GM18519 (cell line): ENCODE measurements around the gene SGCG.

ENCODE experiments used
- ATAC-seq: cut with Tn5 transposase; IDR thresholded peaks from one replicate; pipeline ENCODE4 v1.9.1; 2021; ENCODE audit warnings: mild to moderate bottlenecking, moderate library complexity; ENCODE audit not compliant: unreplicated experiment, low FRiP score

The SGCG gene

GRCh38 chr13:23322353-23323336 is 141.9 kb downstream of the SGCG start:
- no peak for ATAC-seq

DNA sequence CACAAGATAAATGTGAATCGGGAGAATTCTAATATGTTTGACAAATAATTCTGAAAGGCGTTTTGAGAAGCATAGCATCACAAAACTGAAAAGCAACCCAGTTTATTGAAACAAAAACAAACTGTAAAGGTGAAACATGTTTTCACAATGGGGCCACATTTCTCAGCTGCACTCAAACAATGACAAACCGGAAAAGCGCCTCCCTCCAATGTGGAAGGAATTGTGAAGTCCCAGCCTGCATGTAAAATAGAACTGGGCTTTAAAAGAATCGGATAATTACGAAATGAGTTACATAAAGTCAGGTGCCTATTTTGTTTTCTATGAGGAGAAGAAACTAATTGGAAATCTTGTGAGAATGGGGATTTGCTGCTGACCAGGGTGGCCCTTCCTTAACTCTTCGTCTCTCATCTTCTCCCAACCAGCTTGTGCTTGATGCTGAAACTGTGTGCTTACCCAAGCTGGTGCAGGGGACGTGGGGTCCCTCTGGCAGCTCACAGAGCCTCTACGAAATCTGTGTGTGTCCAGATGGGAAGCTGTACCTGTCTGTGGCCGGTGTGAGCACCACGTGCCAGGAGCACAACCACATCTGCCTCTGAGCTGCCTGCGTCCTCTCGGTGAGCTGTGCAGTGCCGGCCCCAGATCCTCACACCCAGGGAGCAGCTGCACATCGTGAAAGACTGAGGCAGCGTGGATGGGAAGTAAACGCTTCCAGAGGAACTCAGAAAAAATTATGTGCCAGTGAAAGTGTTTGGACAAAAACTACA is 143.3 kb downstream of the SGCG start:
- no peak for ATAC-seq

DNA sequence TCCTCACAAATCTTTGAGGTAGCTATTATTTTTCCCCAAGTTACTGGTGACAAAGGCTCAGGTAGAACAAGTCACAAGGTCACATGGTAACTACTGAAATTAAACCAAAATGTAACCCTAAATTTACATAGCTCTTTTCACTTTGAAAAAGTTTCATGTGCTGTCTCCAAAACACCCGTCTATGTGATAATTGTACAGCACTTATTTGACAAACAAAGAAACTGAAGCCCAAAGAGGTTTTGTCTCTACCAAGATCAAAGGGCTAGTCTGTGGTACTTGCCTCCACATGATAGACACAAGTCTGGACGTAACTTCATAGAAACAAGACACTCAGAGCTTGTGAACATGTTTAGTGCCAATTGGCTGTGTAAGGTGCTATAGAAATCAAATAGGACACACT is 144.4 kb downstream of the SGCG start:
- ATAC-seq: no peak

GRCh38 chr13:23330356-23330755 is 149.6 kb downstream of the SGCG start:
- no peak for ATAC-seq

GRCh38 chr13:23339225-23339624 is 158.4 kb downstream of the SGCG start:
- ATAC-seq: no peak

DNA sequence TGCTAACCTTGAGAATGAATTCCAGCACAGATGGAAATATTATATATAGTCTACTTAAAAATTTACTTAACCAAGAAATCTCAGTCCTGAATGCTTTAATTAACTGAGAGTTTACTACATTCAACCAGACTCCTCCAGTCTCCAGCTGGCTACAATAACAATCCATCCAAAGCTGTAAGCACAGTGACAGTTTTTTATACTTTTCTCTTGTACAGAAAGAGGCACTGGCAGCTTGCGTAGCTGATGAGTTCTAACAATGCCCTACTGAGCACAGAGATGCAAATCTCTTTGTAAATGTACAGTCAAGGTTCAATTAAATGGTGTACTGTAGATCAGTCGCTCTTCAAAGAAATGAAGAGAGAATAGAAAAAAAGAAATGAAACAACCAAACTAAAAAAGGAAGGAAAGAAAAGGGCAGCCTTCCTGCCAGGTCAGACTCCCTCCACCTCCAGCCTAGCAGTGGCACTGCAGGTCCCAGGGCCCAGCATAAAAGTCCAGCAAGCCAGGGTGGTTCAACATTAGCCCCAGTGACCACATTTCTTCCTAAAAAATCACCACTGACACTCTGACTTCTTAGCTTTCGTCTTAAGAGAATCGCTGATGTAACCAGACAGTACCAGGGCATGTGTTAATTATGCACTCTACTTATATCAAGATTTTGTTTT is 164.3 kb downstream of the SGCG start:
- no peak for ATAC-seq

DNA sequence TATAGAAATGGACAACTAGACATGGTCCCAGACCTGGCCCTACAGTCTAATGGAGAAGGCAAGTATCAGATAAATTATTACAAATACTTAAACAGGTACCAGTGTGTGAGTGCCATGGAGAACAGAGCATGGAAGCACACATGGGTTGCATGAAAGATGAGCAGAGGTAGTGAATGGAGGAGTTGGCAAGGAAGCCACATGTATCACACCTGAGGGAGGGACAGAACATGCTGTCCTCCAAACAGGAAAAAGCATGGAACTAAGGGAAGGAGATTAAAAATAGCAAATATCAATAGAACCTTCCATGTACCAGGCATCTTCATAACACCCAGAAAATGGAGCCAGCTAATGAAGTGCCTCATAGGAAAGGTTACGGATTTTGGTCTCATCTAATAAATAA is 166.8 kb downstream of the SGCG start:
- no peak for ATAC-seq

GRCh38 chr13:23348262-23349127 is 167.7 kb downstream of the SGCG start:
- no peak for ATAC-seq

DNA sequence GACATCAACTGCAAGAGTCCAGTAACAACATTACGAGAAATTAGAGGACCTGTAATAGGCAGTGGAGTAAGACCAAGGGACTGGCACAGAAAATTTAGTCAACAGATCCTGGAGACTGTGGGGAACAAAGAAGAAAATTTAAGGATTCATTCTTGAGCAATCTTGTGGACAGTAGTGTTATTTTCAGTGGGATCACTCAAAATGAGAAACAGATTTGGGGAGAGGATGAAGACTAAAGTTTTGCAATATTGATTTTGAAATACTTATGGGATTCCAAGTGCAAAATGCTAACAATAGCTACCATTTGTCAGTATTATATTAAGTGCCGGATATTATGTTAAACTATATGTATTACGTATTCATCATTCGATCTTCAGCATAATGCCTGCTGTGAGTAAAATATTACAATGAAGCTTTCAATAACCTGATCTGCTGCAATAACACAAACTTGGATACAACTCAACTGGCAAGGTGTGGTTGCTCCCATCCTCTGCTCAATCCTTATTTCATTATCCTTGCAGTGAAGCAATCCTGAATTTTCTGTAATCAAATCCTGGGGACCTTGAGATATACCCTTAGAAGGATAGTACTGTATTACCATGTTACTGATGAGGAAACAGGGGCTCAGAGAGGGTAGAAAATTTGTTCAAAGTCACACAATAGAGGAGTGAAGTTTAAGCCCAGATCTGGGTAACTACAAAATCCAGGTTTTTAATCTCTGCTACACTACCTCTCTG is 168.6 kb downstream of the SGCG start:
- ATAC-seq: no peak

GRCh38 chr13:23350009-23350408 is 169.2 kb downstream of the SGCG start:
- ATAC-seq: no peak

- ATAC-seq: no peak
Measured at GRCh38 chr13:23352161-23352560, 171.4 kb downstream of the SGCG start.

DNA sequence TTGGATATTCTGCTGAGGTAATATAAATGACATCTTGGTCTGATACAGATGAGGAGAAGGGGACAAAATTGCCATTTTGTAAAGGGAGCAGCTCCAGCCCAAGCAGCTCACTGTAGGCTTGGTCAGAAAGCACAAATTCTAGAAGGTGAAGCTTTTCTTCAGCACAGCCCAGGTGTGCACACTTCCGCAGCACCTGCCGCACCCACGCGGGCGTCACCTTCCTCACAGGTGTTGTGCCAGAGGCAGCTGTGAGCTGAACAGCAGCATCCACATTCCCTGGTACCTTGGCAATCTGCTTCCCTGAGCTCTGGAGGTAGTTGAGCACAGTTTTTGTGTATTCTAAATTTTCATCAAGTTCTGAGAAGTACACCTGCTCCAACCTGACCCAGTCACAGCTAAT is 173.7 kb downstream of the SGCG start:
- no peak for ATAC-seq

DNA sequence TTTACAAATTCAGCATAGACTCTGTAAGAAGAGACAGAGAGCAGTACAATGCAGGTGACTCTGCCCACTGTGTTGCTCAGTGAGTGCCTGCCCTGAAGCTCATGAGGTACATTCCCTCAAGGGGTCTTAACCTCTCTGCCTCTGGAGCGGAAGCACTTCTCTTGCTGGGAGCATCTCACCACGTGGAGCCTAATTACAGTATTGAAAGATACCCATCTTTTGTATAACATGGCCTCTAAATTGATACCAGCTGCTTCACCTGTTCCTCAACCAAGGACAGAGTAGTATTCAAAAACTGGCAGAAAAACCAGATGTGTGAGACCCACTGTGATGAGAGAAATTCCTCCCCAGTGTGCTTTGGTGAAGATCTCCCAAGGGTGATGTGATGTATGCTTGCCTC is 175.6 kb downstream of the SGCG start:
- no peak for ATAC-seq

DNA sequence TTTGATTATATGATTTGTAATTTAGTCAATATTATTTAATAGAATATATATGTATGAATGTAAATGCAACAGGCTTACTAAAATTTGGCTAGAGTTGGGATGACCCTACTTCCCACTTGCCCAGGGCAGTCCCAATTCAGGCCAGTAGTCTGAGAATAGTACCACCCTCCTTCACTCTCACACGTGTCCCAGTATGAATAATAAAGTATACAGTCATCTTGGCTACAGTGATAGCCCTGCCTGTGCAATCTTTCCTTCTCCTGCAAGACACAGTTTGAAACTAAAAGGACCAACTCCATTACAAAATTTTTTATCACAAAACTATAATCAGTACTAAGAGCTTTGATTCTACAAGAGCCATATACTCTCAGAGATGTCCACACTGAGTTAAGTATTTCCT is 176.6 kb downstream of the SGCG start:
- no peak for ATAC-seq

- no peak for ATAC-seq
Measured at GRCh38 chr13:23359882-23360281, 179.1 kb downstream of the SGCG start.

DNA sequence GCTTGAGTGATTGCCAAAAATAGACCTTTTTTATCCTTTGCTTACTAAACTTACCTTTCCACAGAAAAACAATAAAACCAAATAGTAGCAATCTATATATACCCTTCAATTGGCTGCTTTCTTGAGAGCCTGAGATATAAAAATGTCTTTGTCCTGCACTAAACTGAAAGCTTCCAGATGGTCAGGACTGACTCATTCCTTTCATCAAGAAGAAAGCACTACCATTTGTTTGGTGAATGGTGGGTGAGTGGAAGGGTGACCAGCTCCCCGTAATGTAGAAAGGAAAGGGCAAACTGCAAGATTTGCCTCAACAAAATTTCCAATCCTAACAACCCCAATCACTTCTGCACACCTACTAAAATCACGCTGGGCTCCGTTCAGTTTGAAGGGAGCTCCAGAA is 184.9 kb downstream of the SGCG start:
- ATAC-seq: no peak

GRCh38 chr13:23367907-23368306 is 187.1 kb downstream of the SGCG start:
- ATAC-seq: no peak

- ATAC-seq: no peak
Measured at GRCh38 chr13:23372264-23372906, 191.6 kb downstream of the SGCG start.
